Neural cell (in vitro differentiated cells): Measurements from ENCODE around the gene WNT3A.

Experiments used
- EP300 ChIP-seq: fragments of 450-650 bp; conservative IDR thresholded peaks from 2 replicates; pipeline ENCODE4 v1.6.1; 2014; ENCODE audit warnings: antibody characterized with exemption, mild to moderate bottlenecking, moderate library complexity; ENCODE audit not compliant: poor library complexity, severe bottlenecking
- EZH2 ChIP-seq: fragments of 200-600, 300-800 bp; shearing (Covaris generic), sonication (generic); IDR thresholded peaks from 2 replicates; pipeline ENCODE4 v1.6.1; 2014; ENCODE audit warnings: antibody characterized with exemption, low read length, borderline replicate concordance, mild to moderate bottlenecking; ENCODE audit not compliant: insufficient read depth, poor library complexity, severe bottlenecking
- MXI1 ChIP-seq: fragments of 450-650 bp; conservative IDR thresholded peaks from 2 replicates; pipeline ENCODE4 v1.6.1; 2014; ENCODE audit warnings: antibody characterized with exemption, mild to moderate bottlenecking; ENCODE audit not compliant: poor library complexity, severe bottlenecking
- POLR2AphosphoS5 ChIP-seq: IDR thresholded peaks from 2 replicates; pipeline ENCODE4 v1.6.1; 2012
- RAD21 ChIP-seq: fragments of 450-650 bp; conservative IDR thresholded peaks from 2 replicates; pipeline ENCODE4 v1.6.1; 2014; ENCODE audit warnings: antibody characterized with exemption, mild to moderate bottlenecking, moderate library complexity
- SMC3 ChIP-seq: fragments of 450-650 bp; conservative IDR thresholded peaks from 2 replicates; pipeline ENCODE4 v1.6.1; 2014; ENCODE audit warnings: antibody characterized with exemption, mild to moderate bottlenecking, moderate library complexity; ENCODE audit not compliant: poor library complexity
- TAF1 ChIP-seq: IDR thresholded peaks from 2 replicates; pipeline ENCODE4 v1.6.1; 2012; ENCODE audit warnings: low read depth
- TF ChIP-seq, protein P1 (sequence below): fragments of 450-650 bp; IDR thresholded peaks from 2 replicates; pipeline ENCODE4 v1.5.1; 2014; ENCODE audit warnings: antibody characterized with exemption, mild to moderate bottlenecking, moderate library complexity; ENCODE audit not compliant: poor library complexity, severe bottlenecking
- TF ChIP-seq, protein P2 (sequence below): IDR thresholded peaks from 2 replicates; pipeline ENCODE4 v1.6.1; 2012; ENCODE audit warnings: borderline replicate concordance

DNA sequence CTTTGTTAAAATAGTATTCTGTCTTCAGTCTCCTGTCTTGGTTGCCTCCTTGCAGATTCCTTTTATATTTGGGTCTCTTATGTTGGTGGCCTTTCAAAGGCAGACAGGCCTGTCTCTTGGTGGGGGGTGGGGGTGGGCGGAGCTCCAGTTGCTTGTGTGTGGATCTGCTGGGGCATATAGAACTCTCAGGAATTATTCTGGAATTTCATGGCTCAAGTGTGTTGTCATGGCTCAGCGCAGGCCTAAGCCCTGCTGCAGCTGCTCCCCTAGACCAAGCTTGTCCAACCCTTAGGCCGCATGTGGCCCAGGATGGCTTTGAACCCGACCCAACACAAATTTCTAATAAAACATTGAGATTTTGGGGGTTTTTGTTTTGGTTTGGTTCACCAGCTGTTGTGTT lies 88.4 kb downstream of the WNT3A start:
- TF ChIP-seq POLR2AphosphoS5 (no peak), EZH2 (no peak), EP300 (no peak), SMC3 (no peak), TAF1 (no peak), RAD21 (no peak), MXI1 (no peak)
- TF ChIP-seq, protein P1, sequence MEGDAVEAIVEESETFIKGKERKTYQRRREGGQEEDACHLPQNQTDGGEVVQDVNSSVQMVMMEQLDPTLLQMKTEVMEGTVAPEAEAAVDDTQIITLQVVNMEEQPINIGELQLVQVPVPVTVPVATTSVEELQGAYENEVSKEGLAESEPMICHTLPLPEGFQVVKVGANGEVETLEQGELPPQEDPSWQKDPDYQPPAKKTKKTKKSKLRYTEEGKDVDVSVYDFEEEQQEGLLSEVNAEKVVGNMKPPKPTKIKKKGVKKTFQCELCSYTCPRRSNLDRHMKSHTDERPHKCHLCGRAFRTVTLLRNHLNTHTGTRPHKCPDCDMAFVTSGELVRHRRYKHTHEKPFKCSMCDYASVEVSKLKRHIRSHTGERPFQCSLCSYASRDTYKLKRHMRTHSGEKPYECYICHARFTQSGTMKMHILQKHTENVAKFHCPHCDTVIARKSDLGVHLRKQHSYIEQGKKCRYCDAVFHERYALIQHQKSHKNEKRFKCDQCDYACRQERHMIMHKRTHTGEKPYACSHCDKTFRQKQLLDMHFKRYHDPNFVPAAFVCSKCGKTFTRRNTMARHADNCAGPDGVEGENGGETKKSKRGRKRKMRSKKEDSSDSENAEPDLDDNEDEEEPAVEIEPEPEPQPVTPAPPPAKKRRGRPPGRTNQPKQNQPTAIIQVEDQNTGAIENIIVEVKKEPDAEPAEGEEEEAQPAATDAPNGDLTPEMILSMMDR, result no peak
- TF ChIP-seq, protein P2, sequence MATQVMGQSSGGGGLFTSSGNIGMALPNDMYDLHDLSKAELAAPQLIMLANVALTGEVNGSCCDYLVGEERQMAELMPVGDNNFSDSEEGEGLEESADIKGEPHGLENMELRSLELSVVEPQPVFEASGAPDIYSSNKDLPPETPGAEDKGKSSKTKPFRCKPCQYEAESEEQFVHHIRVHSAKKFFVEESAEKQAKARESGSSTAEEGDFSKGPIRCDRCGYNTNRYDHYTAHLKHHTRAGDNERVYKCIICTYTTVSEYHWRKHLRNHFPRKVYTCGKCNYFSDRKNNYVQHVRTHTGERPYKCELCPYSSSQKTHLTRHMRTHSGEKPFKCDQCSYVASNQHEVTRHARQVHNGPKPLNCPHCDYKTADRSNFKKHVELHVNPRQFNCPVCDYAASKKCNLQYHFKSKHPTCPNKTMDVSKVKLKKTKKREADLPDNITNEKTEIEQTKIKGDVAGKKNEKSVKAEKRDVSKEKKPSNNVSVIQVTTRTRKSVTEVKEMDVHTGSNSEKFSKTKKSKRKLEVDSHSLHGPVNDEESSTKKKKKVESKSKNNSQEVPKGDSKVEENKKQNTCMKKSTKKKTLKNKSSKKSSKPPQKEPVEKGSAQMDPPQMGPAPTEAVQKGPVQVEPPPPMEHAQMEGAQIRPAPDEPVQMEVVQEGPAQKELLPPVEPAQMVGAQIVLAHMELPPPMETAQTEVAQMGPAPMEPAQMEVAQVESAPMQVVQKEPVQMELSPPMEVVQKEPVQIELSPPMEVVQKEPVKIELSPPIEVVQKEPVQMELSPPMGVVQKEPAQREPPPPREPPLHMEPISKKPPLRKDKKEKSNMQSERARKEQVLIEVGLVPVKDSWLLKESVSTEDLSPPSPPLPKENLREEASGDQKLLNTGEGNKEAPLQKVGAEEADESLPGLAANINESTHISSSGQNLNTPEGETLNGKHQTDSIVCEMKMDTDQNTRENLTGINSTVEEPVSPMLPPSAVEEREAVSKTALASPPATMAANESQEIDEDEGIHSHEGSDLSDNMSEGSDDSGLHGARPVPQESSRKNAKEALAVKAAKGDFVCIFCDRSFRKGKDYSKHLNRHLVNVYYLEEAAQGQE, result no peak
